HG03469 (cell line): ENCODE data around the gene ZNF593.

ENCODE experiments used
- ATAC-seq: cut with Tn5 transposase; IDR thresholded peaks from one replicate; pipeline ENCODE4 v1.9.1; 2021; ENCODE audit warnings: mild to moderate bottlenecking, moderate library complexity, moderate number of reproducible peaks; ENCODE audit not compliant: unreplicated experiment

ZNF593 gene

DNA sequence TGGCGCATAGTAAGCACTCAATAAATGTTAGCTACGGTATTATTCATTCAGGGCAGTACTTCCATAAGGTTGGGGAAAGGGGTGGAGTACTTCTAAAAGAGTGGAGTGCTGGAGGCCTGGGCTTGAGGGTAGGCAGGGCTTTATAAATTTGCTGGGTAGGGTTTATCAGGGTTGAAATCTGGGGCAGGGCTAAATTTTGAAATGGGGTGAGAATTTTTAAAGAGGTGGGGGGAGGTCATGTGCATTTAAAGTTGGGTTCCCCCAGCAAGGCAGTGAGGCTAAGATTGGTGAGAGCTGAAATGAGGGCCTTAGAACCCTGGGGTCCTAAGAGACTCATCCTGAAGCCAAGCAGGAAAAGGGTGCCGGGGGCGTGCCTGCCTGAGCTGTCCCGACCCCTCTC is 30.7 kb downstream of the ZNF593 start:
- ATAC-seq = no peak

DNA sequence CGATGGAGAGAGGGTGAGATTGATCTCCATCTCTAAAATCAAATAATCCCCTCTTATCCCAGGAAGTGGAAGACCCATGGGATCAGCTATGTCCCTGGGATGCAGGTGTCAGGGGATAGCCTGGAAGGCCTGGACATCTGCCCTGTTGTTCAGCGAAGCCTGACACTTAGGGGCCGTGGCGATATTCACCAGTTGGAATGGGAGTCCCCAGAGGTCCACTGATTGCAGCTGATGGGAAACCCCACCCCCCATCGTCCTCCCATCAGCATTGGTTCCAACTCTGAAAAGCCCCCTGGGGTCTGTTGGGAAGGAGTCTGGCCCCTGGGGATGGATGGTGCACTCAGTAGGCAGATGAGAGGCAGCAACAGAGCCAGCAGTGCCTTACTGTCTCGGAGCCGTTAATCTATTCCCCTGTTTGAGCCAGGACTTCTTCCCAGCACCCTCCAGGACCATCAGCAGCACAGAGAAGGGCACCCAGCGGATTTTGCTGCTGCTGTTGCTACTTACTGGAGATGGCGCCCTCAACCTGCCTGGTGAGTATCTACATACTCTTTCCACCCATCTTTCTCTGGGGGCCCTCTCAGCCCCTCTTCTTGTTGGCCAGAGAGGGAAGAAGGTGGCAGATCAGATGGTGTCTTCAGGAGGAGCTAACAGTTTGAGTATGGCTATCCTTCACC is 34.1 kb downstream of the ZNF593 start:
- ATAC-seq = no peak

DNA sequence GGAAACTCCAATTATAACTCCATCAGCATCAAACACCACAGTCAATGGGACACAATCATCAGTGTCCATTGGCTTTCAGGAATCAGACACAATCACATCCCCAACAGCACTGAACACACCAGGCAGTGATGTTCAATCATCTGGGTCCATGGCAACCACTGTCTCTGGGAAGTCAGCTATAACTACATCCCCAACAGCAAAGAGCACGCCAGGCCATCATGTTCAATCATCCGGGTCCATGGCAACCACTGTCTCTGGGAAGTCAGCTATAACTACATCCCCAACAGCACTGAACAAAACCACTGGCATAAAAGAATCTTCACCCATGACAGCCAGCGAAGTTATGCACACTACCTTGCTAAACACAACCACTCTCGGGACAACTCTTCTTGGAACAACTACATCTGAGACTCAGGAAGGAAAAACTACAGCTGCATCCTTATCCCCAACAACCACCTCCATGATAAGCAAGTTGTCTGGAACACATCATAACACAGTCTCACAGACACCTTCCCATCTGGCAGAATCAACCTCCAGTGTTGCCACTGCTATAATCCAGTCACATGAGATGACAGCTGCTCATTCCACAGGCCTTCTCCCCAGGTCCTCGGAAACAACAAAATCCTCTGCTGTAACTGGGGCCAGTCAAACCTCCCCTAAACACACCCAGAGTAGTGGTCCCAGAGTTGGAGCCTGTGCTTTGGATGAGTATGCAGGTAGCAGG is 40.6 kb downstream of the ZNF593 start:
- ATAC-seq = no peak

DNA sequence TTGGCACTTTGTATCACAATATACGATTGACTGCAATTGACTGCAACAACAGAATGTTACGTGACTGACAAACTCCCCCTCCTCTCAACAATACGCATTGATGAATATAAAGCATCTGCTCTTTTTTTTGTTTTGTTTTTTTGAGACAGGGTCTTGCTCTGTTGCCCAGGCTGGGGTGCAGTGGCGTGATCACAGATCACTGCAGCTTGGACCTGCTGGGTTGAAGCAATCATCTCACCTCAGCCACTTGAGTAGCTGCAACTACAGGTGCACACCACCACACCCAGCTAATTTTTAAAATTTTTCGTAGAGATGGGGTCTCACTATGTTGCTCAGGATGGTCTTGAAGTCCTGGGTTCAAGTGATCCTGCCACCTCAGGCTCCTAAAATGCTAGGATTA is 43.0 kb downstream of the ZNF593 start:
- no peak for ATAC-seq

GRCh38 chr1:26213335-26213905 is 43.7 kb downstream of the ZNF593 start:
- ATAC-seq = no peak

- no peak for ATAC-seq
Measured at GRCh38 chr1:26215246-26215645, 45.5 kb downstream of the ZNF593 start.

DNA sequence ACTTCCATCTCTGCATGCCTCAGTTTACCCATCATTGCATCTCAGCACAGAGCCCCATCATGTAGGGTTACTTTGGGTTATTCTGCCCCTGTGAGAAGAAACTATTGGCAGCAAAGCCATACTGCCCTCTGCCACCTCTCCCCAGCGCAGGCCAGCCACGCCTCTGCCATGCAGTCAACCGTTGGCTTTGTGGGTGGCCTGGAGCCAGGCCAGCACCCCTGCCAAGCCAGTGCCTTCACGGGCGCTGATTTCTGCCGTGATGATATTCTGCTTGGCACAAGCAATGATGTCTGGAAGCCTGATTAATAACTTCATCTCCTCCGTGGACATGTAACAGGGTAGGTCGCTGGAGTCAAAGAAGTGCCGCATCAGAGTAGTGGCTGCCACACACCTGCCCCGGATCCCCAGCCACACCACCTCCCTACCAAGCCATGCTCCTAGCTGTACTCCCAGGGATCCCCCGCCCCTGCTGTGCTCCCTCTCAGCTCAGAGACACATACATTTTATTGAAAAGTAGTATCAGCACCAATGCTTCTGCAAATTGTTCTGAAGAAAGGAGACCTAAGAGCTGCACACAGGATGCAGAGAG is 49.3 kb downstream of the ZNF593 start:
- no peak for ATAC-seq
